ENCODE results near the gene ABHD15.
"Not testable (repeated sequence)": the region's sequence is repeated elsewhere in the genome, so short reads cannot be mapped to it uniquely, and the experiment has no call there.

ABHD15 gene

DNA sequence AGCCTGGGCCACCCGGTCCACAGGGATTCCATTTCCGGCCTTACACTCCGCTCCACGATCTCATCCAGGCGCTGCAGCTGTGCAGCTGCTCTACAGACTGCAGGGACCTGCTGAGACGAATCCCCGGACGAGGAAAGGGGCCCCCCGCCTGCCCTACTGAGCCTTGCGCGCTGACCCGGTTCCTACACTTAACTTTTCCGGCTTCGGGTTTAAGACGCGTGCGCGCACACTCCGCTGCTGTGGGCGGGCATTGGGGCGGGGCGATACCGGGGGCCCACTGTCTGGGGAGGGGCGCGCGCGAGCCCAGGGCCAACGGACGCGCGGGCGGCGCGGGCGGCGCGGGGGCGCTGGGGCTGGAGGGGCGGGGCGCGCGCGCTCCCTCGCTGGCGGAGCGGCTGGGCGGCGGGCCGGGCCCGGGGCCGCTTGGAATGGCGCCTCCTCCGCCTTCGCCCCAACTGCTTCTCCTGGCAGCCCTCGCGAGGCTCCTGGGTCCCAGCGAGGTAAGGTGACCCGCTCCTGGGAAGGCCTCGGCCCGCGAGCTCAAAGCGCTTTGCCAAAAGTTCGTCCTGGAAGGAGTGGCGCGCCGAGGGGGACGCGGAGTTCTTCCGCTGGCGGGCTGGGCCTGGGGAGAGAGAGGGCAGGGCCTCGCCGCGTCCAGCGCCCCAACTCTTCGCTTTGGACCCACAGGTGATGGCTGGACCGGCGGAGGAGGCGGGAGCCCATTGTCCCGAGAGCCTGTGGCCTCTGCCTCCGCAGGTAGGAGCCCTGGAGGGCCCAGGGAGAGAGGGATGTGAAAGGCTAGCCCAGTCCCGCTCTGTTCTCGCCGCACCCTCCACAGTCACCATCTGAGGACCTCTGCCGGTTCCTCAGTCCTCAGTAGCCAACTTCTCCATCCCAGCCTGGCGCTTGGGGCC is 1.8 kb upstream of the ABHD15 start, which contains the start of gene TP53I13:
TP53I13 (plus strand) TSS at position 371 of the 914 bp plus-strand sequence; CDS start at position 429, 58 bp downstream.
- DNase-seq (ENCODE audit: low spot score) = no peak

DNA sequence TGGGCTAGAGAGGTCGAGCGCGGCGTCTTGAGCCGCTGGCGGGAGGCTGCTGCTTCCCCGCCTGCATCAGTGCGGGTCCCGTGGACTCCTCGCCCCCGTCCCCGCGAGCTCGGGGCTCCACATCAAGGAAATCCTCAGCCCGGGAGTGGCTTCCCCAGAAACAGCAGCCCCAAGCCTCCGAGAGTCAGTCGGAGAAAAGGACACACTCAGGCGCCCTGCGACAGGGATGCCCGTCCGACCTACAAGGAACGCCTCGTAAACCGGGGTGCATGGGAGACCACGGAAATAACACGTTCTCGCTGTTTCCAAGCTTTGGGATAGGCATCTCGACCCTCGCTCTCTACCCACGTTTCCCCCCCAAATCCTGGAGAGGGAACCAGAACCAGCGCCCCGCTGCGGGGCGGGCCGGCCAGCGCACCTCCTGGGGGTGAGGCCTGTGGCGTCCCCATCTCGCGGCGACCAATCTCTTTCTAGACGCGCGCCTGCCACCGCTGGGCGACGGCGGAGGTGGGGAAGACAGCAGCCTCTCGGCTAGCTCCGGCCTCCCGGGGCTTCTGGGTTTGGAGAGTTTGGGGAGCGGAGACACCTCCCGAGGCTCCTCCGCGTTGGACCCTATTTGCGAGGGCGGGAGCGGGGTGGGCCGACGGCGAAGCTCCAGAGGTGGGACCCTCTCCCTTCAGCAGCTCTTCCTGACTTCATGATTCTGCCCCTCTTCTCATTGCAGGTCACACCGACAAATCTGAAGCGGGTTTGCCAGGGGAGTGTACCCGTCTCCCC is 905 bp upstream of the ABHD15 start:
- no peak for DNase-seq (ENCODE audit: low spot score)

DNA sequence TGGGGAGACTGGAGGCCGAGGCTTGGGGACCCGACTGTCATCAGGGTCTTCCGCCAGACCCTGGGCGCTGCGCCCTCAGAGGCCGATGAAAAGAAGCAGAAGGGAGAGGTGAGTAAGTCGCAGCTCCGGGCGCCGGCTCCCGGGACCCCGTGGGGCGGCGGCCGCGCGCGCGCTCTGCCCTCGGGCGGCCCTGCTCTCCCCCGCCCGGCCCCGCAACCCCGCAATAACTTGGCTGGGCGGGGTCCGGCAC is 392 bp upstream of the ABHD15 start:
- no peak for DNase-seq (ENCODE audit: low spot score)

DNA sequence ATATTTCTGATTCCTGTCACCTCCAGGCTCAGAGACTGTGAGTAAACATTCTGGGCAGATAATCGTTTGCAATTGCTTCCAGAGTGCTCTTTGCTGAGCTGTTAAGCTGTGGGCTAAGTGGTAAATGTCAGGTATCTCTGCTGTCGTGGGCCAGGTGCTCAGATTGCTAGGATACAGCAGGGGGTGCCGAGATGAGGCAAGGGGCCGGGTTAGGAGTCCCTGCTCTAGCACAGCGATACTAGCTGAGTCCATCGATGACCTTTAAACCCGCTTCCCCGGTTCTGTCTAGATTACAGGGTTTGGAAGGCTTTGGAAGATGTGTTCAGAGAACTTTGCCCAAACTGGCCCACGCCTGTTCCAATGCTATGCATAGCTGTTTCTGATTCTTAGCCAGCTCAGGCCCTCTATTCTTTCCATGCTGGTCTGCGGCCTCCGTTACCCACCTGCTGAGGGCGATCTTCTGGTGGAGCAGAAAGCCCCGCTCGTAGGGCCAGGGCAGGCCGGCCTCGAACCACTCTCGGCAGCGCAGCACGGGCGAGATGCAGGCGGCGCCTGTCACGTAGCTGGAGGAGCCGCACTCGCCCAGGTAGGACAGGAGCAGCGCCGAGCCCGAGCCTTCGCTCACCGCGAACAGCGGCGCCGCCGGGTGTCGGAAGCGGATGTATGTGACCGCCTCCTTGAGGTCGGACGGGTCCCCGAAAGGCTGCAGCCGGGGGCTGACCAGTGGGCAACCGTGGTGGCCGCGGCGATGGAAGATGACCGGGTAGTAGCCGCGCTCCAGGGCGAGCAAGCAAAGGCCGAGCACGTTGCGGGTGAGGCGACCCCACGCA is 979 bp downstream of the ABHD15 start:
- no peak for DNase-seq (ENCODE audit: low spot score)

DNA sequence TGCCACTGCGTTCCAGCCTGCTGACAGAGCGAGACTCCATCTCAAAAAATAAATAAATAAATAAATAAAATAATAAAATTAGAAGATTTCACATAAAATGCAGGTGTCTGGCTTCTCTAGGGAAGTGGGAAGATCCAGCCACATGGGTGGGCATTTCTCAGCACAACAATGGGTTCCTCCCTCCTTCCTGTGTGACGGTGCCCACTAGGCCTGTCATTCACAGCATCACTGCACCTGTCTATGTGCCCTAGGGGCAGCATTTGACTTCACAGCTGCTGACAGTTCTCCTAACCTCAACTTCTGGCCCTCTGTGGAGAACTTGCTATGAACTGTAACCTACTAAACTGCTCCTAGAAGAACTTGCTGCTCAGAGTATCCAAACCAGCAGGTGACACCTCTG is 3.0 kb downstream of the ABHD15 start:
- no peak for DNase-seq (ENCODE audit: low spot score)

DNA sequence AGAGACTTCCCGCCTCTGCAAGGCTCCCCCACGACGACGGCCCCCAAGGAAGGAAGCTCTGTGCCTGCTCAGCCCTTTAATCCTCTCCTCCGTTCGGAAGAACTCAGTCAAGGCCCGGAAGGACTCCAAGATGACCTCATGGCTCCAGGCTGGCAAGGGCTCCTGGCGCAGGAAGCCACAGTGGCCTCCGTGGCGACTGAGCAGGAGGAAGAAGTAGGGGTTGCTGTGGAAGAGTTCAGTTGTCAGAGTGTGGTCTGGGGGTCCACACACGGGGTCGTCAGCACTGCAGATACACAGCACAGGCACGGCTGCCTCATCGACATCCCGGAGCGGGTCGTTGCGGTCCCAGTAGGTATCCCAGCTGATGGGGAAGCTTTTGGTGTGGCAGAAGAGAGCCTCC is 4.2 kb downstream of the ABHD15 start:
- DNase-seq (ENCODE audit: low spot score) = no peak

DNA sequence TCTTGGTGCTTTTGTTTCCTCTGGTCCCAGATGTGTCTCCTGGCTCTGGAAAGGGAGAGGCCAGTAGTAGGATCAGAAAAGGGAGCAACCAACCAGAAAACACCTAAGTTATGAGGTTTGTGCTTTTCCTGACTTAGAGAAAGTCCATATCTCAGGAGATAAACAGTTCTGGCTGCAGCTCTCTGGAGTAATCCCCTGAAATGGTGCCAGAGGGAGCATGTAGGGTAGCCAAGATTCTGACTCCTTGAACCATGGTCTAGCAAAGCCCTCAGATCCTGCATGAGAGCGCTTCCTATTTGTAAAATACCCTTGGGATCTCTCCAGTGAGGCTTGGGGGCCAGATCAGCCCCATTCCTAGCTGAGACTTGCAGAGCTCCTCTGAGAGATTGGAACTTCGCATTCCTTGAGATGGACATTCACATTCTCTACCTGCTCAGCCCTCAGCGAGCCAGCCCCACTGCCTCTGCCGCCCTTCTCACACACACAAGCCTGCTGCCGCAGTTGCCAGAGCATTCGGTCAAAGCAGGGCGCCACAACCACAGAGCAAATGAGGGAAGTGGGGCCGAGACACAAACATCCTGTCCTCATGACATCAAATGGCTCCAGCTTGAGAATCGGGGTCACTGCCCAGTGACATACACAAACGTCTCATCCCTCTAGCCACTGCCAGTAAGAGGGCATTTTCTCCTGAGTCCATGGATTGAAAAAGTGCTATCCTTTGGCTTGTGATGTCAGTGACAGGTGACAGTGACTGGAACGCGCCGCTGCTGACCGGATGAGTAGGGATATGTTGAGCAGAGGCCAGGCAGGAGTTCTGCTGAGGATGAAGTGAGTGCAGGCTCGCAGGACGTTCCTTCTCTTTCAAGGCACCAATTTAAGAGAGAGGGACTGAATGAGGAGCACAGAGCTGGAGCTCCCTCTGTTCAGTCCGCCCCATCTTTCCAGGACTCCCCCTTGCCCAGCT is 5.0 kb downstream of the ABHD15 start:
- no peak for DNase-seq (ENCODE audit: low spot score)

DNA sequence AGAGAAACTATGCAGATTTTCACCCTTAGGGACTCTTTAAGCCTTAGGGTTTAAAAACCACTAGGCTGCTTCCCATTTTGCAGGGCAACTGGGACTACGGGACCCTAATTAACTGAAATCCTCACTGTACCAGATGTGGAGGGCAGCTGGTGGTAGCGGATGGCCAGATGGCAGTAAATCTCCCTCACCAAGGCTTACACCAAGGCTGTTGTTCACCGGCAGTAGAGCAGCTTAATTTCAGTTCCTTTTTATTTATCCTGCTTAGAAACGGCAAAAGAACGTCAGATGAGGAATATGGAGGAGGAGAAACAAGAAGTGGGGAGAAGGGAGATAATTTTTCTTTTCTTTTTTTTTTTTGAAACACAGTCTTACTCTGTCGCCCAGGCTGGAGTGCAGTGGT is 6.5 kb downstream of the ABHD15 start:
- no peak for DNase-seq (ENCODE audit: low spot score)

DNA sequence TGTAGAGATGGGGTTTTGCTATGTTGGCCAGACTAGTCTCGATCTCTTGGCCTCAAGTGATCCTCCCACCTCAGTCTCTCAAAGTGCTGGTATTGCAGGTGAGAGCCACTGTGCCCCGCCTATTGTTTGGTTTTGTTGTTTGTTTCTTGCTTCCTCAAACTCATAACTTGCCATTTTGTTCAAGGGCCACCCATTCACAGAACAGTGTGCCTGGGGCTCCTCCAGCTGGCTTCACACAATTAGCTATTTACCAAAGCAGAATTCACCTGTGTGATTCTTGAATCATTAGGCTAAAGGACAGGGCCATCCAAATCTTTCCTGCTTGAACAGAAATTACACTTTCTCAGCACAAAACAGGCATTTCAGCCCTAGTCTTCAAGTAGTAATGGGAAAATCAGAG is 7.2 kb downstream of the ABHD15 start:
- no peak for DNase-seq (ENCODE audit: low spot score)

DNA sequence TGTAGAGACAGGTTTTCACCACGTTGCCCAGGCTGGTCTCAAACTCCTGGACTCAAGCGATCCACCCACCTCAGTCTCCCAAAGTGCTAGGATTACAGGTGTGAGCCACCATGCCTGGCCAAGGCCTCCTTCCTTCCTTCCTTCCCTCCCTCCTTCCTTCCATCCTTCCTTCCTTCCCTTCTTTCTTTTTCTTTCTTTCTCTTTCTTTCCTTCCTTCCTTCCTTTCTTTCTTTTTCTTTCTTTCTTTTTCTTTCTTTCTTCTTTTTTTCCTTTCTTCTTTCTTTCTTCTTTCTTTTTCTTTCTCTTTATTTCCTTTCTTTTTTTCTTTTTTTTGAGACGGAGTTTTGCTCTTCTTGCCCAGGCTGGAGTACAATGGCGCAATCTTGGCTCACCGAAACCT is 8.7 kb downstream of the ABHD15 start:
- not testable (repeated sequence) for DNase-seq (ENCODE audit: low spot score)

DNA sequence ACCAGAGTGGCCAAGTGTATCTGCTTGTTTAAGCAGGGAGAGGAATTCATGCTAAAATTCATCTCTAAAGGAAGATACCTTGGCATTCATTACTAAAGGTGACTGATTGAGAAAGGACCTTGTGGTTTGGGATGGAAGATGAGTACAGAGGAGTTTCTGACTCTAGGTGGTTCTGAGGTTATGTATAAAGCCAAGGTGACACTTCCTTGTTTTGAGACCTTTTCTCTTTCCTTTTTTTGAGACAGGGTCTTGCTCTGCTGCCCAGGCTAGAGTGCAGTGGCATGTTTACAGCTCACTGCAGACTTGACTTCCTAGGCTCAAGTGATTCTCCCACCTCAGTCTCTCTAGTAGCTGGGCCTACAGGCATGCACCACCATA is 9.1 kb downstream of the ABHD15 start:
- DNase-seq (ENCODE audit: low spot score) = no peak

DNA sequence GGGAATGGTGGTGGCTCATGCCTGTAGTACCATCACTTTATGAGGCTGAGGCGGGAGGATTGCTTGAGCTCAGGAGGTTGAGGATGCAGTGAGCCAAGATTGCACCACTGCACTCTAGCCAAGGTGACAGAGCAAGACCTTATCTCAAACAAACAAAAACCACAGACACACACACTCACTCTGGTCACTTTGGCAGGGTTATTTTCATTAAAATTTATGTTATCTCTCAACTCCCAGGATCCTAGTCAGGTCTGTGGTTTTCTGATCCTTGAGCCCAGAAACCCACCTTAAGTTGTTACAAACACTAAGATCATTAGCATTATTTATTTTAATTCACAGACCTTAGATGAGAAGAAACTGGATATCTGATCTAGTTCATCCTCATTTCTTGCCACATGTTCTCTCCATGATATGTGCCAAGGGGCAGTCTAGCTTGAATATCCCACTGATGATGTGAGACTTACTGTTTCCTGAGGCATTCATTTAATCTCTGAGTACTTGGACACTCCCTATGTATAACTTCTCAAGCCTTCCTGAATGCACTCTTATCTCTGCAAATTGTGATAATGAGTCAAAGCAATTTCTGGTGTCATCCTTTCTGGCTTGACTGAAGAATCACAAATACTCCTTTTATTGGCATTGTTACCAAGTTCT is 9.6 kb downstream of the ABHD15 start:
- DNase-seq (ENCODE audit: low spot score) = no peak

DNA sequence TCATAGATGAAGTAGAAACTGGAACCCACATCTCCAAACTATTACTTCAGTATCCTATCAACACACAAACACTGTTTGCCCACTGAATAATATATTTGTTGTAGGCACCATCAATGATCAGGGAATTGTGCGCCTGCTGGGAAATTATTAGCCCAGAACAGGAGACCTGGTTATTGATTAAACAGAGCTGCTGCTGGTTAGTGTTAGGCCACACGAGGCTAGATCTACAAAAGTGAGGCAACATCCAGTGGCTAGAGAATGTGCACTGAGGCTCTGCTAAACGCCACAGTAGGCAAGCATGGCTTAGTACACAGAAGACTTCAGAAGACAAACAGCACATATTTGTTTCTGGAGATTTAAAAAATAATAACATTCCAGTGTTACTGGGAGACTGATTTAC is 11.0 kb downstream of the ABHD15 start:
- no peak for DNase-seq (ENCODE audit: low spot score)

DNA sequence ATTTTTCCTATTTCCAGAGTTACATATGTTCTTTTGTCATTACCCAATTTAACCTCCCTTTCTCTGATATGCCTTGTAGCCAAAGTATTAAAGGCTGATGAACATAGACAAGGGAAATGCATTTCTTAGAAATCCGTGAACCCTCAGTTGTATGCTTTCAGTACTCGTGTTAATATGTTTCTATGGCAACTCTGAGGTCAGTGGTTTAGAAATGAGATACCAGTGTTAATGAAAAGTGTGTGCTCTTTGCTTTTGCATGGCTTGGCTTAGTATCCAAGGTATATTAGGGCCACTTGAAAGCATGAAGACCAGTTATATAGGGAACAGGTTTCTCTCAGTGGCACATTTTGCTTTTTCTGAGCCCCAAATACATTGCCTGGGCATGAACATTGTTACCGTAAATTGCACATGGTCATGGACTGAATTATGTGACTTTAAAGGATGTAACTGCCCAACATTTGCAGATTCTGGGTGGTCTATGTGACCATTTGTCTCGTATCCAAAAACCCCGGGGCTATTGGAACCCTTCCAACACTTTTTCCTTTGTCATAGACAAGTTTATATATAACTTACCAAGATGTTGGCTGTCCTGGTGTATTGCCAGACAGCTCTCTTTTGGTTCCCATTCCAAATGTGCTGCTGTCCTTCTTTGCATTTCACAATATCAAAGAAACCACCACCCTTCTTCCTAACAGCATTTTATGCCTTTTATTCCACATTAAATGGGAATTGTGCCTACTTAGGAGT is 17.5 kb downstream of the ABHD15 start:
- no peak for DNase-seq (ENCODE audit: low spot score)

DNA sequence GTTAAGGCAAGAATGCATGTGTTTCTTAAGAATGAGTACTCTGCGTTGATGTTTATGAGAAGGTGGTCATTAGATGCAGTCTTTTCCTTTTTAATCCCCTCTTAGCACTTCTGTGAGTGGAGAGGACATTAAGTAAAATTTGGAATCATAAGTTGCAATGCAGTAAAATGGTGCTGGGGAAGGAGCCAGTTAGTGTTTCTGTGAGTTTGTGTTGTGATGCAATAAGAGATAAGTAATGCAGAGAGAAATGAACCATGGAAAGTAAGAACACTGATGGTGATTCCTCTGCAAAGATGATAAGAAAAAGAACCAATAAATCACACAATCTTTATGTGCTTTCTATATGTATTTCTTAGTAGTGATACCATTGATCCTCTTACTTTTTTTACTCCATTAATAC is 20.0 kb downstream of the ABHD15 start:
- no peak for DNase-seq (ENCODE audit: low spot score)

DNA sequence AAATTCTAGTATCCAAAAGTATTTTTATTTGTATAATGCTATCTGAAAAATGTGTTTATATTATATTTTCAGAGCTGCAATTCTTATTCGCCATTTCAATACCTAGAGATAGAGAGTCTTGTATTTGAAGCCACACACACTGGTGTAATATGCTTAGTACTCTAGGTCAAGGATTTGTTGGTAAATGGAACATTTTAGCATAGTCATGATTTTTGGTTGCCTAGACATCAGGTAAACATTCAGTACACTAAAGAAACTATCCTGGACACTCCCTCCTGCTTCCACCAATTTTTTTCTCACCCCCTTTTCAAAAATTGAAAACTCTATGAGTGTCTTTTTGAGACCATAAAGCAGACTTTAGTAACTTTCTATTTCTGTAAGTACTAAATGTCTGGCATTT is 20.8 kb downstream of the ABHD15 start:
- DNase-seq (ENCODE audit: low spot score) = no peak

DNA sequence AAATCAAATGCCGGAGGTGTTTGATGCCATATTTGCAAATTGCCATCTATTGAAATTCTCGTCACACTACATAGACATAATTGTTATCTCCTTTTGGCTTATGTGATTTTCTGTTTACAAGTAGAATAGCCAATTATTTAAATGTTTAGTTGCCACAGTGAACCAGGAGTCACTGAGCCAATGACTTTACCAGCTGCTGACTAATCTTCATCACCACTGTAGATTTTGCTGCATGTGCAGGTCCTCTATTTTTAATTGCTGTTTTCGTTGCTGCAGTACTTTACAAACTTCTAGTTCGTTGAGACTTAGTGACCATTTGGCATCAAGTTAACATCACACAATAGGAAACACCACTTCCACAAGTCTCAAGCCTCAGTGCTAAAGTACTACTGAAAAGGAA is 22.8 kb downstream of the ABHD15 start:
- no peak for DNase-seq (ENCODE audit: low spot score)

DNA sequence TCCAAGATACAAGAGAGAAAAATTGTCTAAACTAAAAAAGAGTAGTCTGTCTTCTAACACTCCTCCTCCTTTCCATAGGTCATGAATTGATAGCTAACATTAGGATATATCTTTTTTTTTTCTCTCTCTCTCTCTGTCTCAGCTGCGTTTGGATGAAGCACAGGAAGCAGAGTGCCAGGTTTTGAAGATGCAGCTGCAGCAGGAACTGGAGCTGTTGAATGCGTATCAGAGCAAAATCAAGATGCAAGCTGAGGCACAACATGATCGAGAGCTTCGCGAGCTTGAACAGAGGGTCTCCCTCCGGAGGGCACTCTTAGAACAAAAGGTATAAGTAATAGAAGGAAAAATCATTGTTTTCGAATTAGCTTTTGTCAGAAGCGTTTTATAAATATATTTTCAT is 32.9 kb downstream of the ABHD15 start:
- DNase-seq (ENCODE audit: low spot score) = no peak

DNA sequence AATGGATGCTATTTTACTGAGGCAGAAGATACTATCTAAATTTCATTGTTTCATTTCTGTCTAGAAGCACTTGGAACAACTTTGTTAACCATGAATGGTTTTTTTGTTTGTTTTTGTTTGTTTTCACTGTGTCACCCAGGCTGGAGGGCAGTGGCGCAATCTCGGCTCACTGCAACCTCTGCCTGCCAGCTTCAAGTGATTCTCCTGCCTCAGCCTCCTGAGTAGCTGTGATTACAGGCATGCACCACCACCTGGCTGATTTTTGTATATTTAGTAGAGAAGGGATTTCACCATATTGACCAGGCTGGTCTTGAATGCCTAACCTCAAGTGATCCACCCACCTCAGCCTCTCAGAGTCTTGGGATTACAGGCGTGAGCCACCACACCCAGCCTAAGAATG is 40.5 kb downstream of the ABHD15 start:
- DNase-seq (ENCODE audit: low spot score) = no peak

DNA sequence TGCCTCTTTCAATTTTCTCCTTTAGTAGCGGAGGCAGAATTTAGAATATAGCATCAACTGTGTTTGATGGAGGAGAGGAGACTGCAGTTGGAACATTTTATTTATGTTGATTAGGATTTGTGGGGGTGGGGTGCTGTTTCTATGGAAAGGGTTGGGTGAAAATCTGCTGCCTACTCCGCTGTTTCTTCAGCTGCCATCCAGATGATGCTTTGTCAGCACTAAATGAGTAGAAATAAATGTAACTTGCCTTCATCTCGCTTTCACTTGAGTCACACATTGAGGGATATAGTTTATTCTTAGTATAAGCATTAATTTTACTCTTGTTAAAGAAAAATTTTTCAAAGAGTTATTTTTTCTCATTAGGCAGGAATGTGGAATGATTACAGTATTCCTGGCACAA is 42.1 kb downstream of the ABHD15 start:
- DNase-seq (ENCODE audit: low spot score) = no peak
